AG04450 (cell line): Measurements from ENCODE around the gene GYPC. TPM values are rescaled to one million over a fixed set of nuclear protein-coding genes. Genes with fewer than 3 reads are reported as not detected.

Experiments used
- CTCF ChIA-PET: fragments of 300-600, 350-600 bp; formaldehyde crosslinking; extraction: SDS; loops from one replicate; lab custom pipeline; 2022; ENCODE audit warnings: antibody characterized with exemption, inconsistent platforms; lab: Charles Lee
- POLR2A ChIA-PET: fragments of 350-600 bp; formaldehyde crosslinking; extraction: SDS; loops from one replicate; lab custom pipeline; 2021; ENCODE audit warnings: antibody characterized with exemption, inconsistent platforms; lab: Yijun Ruan, JAX
- DNase-seq: peaks from one replicate; pipeline ENCODE4 v3.0.0-alpha.2; 2011; ENCODE audit warnings: low read depth, low spot score
- H3K27ac ChIP-seq: one replicate; pipeline ENCODE4 v1.5.1; 2012; ENCODE audit warnings: low read depth, low read length, control low read depth
- H3K27me3 ChIP-seq: one replicate; pipeline ENCODE4 v1.6.0; 2012; ENCODE audit warnings: low read length; ENCODE audit not compliant: control insufficient read depth, insufficient read depth
- H3K4me3 ChIP-seq: 2 replicates; pipeline ENCODE4 v1.5.1; 2011; ENCODE audit warnings: mild to moderate bottlenecking, low read depth, low read length, control low read depth
- H3K9me3 ChIP-seq: 2 replicates; pipeline ENCODE4 v1.5.1; 2012; ENCODE audit warnings: low read length; ENCODE audit not compliant: control insufficient read depth, insufficient read depth
- polyA plus RNA-seq: library from polyadenylated mRNA; depleted of rRNA; stranded (reverse); fragments of >200 nt; gene quantifications from 2 replicates; pipeline ENCODE4 v1.2.3, GENCODE V29; 2011
- TF ChIP-seq, protein P1 (sequence below): IDR thresholded peaks from 2 replicates; pipeline ENCODE4 v1.5.1; 2011; ENCODE audit warnings: low read depth, low read length, control low read depth, inconsistent platforms

Gene GYPC
- polyA plus RNA-seq, 1 experiment: 146 TPM

DNA sequence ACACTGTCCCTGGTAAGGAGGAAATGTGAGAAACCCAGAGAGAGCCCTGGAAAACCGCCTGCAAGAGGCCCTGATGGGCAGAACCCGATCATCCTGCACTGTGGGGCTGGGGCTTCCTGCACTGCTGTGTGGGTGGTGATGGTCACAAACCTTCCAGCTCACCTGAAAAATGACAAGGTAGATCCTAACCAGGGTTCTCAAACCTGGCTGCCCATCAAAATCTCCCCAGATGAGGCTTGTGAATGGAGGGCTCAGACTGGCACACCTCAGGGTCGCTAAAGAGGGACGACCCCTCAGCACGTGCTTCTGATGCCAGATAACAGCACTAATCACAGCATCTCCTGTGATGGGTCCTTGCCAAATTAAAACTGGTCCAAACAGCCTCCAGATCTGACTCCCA lies 74.7 kb downstream of the GYPC start:
- ChIA-PET POLR2A (no interaction called here), CTCF (no interaction called here)
- no peaks in the 10 kb centered on the region for H3K9me3 ChIP-seq

GRCh38 chr2:126731353-126731752 lies 75.4 kb downstream of the GYPC start:
- Histone ChIP-seq H3K27ac (no peak overlapping the region), H3K27me3 (peaks cover 8% of the 10 kb centered on the region), H3K9me3 (no peaks in the 10 kb centered on the region), H3K4me3 (no peak overlapping the region)
- CTCF ChIA-PET: no interaction called here
- TF ChIP-seq, protein P1, sequence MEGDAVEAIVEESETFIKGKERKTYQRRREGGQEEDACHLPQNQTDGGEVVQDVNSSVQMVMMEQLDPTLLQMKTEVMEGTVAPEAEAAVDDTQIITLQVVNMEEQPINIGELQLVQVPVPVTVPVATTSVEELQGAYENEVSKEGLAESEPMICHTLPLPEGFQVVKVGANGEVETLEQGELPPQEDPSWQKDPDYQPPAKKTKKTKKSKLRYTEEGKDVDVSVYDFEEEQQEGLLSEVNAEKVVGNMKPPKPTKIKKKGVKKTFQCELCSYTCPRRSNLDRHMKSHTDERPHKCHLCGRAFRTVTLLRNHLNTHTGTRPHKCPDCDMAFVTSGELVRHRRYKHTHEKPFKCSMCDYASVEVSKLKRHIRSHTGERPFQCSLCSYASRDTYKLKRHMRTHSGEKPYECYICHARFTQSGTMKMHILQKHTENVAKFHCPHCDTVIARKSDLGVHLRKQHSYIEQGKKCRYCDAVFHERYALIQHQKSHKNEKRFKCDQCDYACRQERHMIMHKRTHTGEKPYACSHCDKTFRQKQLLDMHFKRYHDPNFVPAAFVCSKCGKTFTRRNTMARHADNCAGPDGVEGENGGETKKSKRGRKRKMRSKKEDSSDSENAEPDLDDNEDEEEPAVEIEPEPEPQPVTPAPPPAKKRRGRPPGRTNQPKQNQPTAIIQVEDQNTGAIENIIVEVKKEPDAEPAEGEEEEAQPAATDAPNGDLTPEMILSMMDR: no peak
- no peak for DNase-seq
- POLR2A ChIA-PET: no interaction called here

More for the DNA sequence above, 74.7 kb downstream of the GYPC start:
- DNase-seq: no peak
- TF ChIP-seq, protein P1: no peak
- H3K4me3 ChIP-seq: no peak overlapping the region
- peaks cover 8% of the 10 kb centered on the region for H3K27me3 ChIP-seq
- no peak overlapping the region for H3K27ac ChIP-seq

GRCh38 chr2:126732682-126733245 lies 76.8 kb downstream of the GYPC start:
- Histone ChIP-seq H3K9me3 (no peaks in the 10 kb centered on the region), H3K27me3 (peaks cover 8% of the 10 kb centered on the region), H3K4me3 (no peak overlapping the region), H3K27ac (no peak overlapping the region)
- ChIA-PET CTCF (no interaction called here), POLR2A (no interaction called here)
- TF ChIP-seq, protein P1: no peak
- no peak for DNase-seq

- ChIA-PET POLR2A (no interaction called here), CTCF (no interaction called here)
- TF ChIP-seq, protein P1: no peak
- no peak overlapping the region for H3K27ac ChIP-seq
- DNase-seq: no peak
- H3K4me3 ChIP-seq: no peak overlapping the region
- H3K9me3 ChIP-seq: no peaks in the 10 kb centered on the region
- peaks cover 8% of the 10 kb centered on the region for H3K27me3 ChIP-seq
Observed at GRCh38 chr2:126733795-126734194, 77.8 kb downstream of the GYPC start.

DNA sequence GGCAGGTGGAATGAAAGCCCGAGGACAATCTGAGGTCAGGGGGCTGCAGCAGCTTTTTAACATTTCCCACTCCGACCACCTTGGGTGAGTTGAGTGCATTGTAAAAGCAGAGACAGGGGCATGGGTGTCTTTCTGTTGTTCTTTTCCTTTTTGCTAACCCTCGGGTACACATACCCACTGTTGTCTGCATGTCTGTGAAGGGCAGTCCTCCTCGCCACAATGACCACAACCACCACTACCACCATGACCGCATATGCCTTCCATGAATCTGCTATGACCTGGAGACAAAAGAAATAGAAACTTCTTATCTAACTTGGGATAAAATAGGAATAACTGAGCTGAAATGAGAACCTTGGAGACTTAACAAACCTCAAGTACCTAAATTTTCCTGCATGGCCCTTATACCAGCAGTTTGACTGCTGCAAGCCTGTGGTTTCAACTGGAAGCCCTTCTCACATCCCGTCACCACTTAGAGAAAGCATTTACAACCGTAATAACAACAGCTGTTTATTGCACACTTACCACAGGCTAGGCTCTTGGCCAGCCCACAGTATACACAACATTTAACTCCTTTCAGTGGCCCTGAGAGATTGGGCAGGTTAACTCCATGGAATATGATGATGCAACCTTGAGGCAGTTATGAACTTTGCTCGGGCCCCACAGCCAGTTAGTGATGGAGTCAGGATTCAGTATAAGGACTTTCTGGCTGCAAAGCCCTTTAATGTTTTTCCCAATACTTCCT lies 80.3 kb downstream of the GYPC start:
- ChIA-PET POLR2A (no interaction called here), CTCF (no interaction called here)
- no peaks in the 10 kb centered on the region for H3K9me3 ChIP-seq
- TF ChIP-seq, protein P1: no peak
- H3K27ac ChIP-seq: no peak overlapping the region
- peaks cover 8% of the 10 kb centered on the region for H3K27me3 ChIP-seq
- peak; percentile 20 for DNase-seq
- no peak overlapping the region for H3K4me3 ChIP-seq
